Lung (tissue), 12 donors: ENCODE results near the gene COX17. TPM values are rescaled to one million over a fixed set of nuclear protein-coding genes. Genes with fewer than 3 reads are reported as not detected.

Source experiments
- ATAC-seq: fragments of 200-7000 bp; cut with Tn5 transposase; one replicate; pipeline ENCODE4 v1.9.1; 2020; ENCODE audit warnings: moderate number of reproducible peaks; ENCODE audit not compliant: insufficient read depth, low FRiP score
- DNase-seq, 3 donors: peaks; one replicate each; pipeline ENCODE4 v3.0.0-alpha.2; 2013 to 2017
- H3K27ac ChIP-seq, 2 donors: one replicate each; pipeline ENCODE4 v1.5.1; 2013; ENCODE audit warnings: mild to moderate bottlenecking in 2 of 2, moderate library complexity in 2 of 2, control low read depth in 1 of 2, inconsistent platforms in 1 of 2, low read depth in 1 of 2, low read length in 1 of 2
- H3K27me3 ChIP-seq, 3 donors: one replicate each; pipeline ENCODE4 v1.5.1; 2013; ENCODE audit warnings: low read length in 2 of 3; ENCODE audit not compliant: control insufficient read depth in 3 of 3, insufficient read depth in 3 of 3
- H3K36me3 ChIP-seq, 4 donors: one replicate each; pipeline ENCODE4 v1.5.1; 2013; ENCODE audit warnings: low read length in 4 of 4, mild to moderate bottlenecking in 1 of 4, moderate library complexity in 1 of 4; ENCODE audit not compliant: control insufficient read depth in 4 of 4, insufficient read depth in 4 of 4
- H3K4me1 ChIP-seq, 5 donors: one replicate each; pipeline ENCODE4 v1.5.1; 2013; ENCODE audit warnings: low read length in 5 of 5, mild to moderate bottlenecking in 2 of 5, moderate library complexity in 1 of 5; ENCODE audit not compliant: control insufficient read depth in 5 of 5, insufficient read depth in 5 of 5
- H3K4me3 ChIP-seq: one replicate; pipeline ENCODE4 v1.5.1; 2013; ENCODE audit warnings: mild to moderate bottlenecking, control low read depth, moderate library complexity
- H3K9ac ChIP-seq, 2 donors: one replicate each; pipeline ENCODE4 v1.5.1; 2013; ENCODE audit warnings: low read length in 2 of 2, control low read depth in 1 of 2; ENCODE audit not compliant: insufficient read depth in 1 of 2
- H3K9me3 ChIP-seq, 4 donors: one replicate each; pipeline ENCODE4 v1.5.1; 2013; ENCODE audit warnings: low read length in 3 of 4, mild to moderate bottlenecking in 1 of 4, moderate library complexity in 1 of 4; ENCODE audit not compliant: control insufficient read depth in 4 of 4, insufficient read depth in 3 of 4
- CTCF ChIP-seq: IDR thresholded peaks from 2 replicates; pipeline ENCODE4 v1.5.1; 2012; ENCODE audit warnings: mild to moderate bottlenecking; ENCODE audit errors: control extremely low read depth, extremely low read depth
- WGBS, 2 donors: extraction: QIAGEN DNeasy Blood & Tissue Kit; methylation state at CpG; one replicate each; pipeline ENCODE4 v1.1.7; 2013; 5-methylcytosine and 5-hydroxymethylcytosine counted together
- polyA plus RNA-seq, 2 donors: library from polyadenylated mRNA; stranded (reverse); fragments of 200-250 nt; gene quantifications; one replicate each; pipeline ENCODE4 v1.2.1, GENCODE V29; 2013
- total RNA-seq, 2 donors: library from RNA; depleted of rRNA in 1 of 2; stranded (reverse); fragments of >200 nt in 1 of 2; gene quantifications; one replicate each; pipeline ENCODE4 v1.2.1, GENCODE V29; 2014 to 2021
- donor health status: control.
- donor health status: control.
- donor health status: Bipolar disorder and iron deficiency.
- donor health status: healthy.
- donor health status: DM: yes; HTN: yes; CAD: no.

The COX17 gene
- total and polyA plus RNA-seq, 4 donors = 43.8 to 261 (median 78.3) TPM

- TF ChIP-seq CTCF = no peak
- Histone ChIP-seq H3K27me3 (no peaks in the 10 kb centered on the region), H3K9me3 (peaks cover 0 to 4% (median 0%) of the 10 kb centered on the region in 4 donors), H3K27ac (peak overlapping the region in 1 of 2 donors; percentile 62), H3K4me3 (no peak overlapping the region), H3K9ac (no peak overlapping the region), H3K36me3 (peaks cover 0 to 21% (median 8%) of the 10 kb centered on the region in 4 donors), H3K4me1 (peaks cover 0 to 13% (median 8%) of the 10 kb centered on the region in 5 donors)
- WGBS, 2 donors = 72 to 83% methylated on average over 5 of the region's 5 CpGs
- no peak for ATAC-seq
- peak in 2 of 3 donors; percentile 59 to 78 for DNase-seq
Measured at GRCh38 chr3:119642746-119643473, 34.3 kb downstream of the COX17 start.

GRCh38 chr3:119641416-119641815 lies 35.8 kb downstream of the COX17 start:
- H3K27me3 ChIP-seq = no peaks in the 10 kb centered on the region
- WGBS, 2 donors = 96 to 98% methylated on average over 2 of the region's 2 CpGs

GRCh38 chr3:119639494-119640350 lies 37.5 kb downstream of the COX17 start:
- ATAC-seq (no peak), DNase-seq (no peak)
- H3K9ac ChIP-seq = no peak overlapping the region
- H3K27ac ChIP-seq = peak overlapping the region; percentile 60 to 75
- 88 to 93% methylated on average over 2 of the region's 2 CpGs for WGBS, 2 donors
- peaks cover 0 to 15% (median 8%) of the 10 kb centered on the region in 4 donors for H3K36me3 ChIP-seq
- H3K4me3 ChIP-seq = no peak overlapping the region
- peaks cover 0 to 22% (median 7%) of the 10 kb centered on the region in 5 donors for H3K4me1 ChIP-seq
- H3K9me3 ChIP-seq = peaks cover 0 to 4% (median 0%) of the 10 kb centered on the region in 4 donors
- TF ChIP-seq CTCF = no peak
- no peaks in the 10 kb centered on the region for H3K27me3 ChIP-seq

More at GRCh38 chr3:119641416-119641815, 35.8 kb downstream of the COX17 start:
- ATAC-seq (no peak), DNase-seq (no peak)
- H3K9ac ChIP-seq = no peak overlapping the region
- no peak overlapping the region for H3K4me3 ChIP-seq
- peaks cover 0 to 4% (median 0%) of the 10 kb centered on the region in 4 donors for H3K9me3 ChIP-seq
- no peak for TF ChIP-seq CTCF
- no peak overlapping the region for H3K27ac ChIP-seq
- H3K4me1 ChIP-seq = peaks cover 0 to 22% (median 6%) of the 10 kb centered on the region in 5 donors
- H3K36me3 ChIP-seq = peaks cover 0 to 15% (median 8%) of the 10 kb centered on the region in 4 donors
